Measurements from ENCODE around the gene KCTD20. TPM values are rescaled to one million over a fixed set of nuclear protein-coding genes. Genes with fewer than 3 reads are reported as not detected.
A peak's percentile ranks its signal among the peaks of the same experiment; 100 is the strongest.

The KCTD20 gene
- total RNA-seq, 4 donors from 2014 or later: 32.4 to 55.3 (median 37.2) TPM

- H3K4me1 ChIP-seq: peaks cover 13 to 14% of the 10 kb centered on the region in 2 donors
- no peaks in the 10 kb centered on the region for H3K9me3 ChIP-seq
- no peak for TF ChIP-seq CTCF (IDR thresholded peaks at IDR 0.05)
- no peak for TF ChIP-seq POLR2A (IDR thresholded peaks at IDR 0.05)
- H3K27ac ChIP-seq: no peak overlapping the region
- DNase-seq: no peak
- intact Hi-C loops (cut with DNase I): no loop called here
- no peak overlapping the region for H3K4me3 ChIP-seq (replicated peaks in 1 of 3)
- peaks cover 18 to 24% of the 10 kb centered on the region in 2 donors for H3K36me3 ChIP-seq
- 100% methylated on average over 1 of the region's 1 CpG for WGBS, 2 donors
- no peaks in the 10 kb centered on the region for H3K27me3 ChIP-seq
These were observed 44.9 kb downstream of the KCTD20 start for GRCh38 chr6:36487698-36488097.

GRCh38 chr6:36488221-36488620, 45.4 kb downstream of the KCTD20 start:
- DNase-seq: no peak
- Histone ChIP-seq H3K9me3 (no peaks in the 10 kb centered on the region), H3K27me3 (no peaks in the 10 kb centered on the region), H3K27ac (no peak overlapping the region), H3K4me3 (replicated peaks in 1 of 3) (no peak overlapping the region), H3K4me1 (peaks cover 13 to 14% of the 10 kb centered on the region in 2 donors), H3K36me3 (peaks cover 18 to 24% of the 10 kb centered on the region in 2 donors)
- intact Hi-C loops (cut with DNase I): no loop called here
- no peak for TF ChIP-seq POLR2A (IDR thresholded peaks at IDR 0.05)
- no peak for TF ChIP-seq CTCF (IDR thresholded peaks at IDR 0.05)

DNA sequence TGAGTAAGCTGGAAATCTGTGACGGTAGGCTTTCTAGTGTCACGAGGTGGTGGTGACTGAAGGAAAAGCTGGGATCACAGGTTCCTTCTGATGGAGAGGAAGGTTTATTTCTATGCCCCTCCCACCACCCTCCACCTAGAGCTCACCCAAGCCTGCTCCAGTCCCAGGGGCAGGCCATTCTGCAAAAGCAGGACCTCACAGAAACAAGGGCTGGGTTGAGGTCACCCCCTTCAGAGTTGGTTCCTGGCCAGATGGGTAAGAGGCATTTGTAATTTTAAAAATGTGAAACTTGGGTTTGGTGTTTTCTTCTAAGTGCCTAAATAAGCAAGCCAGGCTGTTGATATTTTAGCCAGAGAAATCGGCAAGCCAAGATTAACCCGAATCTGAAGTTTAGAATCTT, 46.6 kb downstream of the KCTD20 start:
- no peak for TF ChIP-seq POLR2A (IDR thresholded peaks at IDR 0.05)
- TF ChIP-seq CTCF (IDR thresholded peaks at IDR 0.05): no peak
- H3K9me3 ChIP-seq: no peaks in the 10 kb centered on the region
- no peak overlapping the region for H3K4me3 ChIP-seq (replicated peaks in 1 of 3)
- H3K4me1 ChIP-seq: peaks cover 13 to 14% of the 10 kb centered on the region in 2 donors
- peaks cover 18 to 27% of the 10 kb centered on the region in 2 donors for H3K36me3 ChIP-seq
- 57 to 62% methylated on average over 4 of the region's 4 CpGs for WGBS, 2 donors
- peak overlapping the region in 1 of 3 donors; percentile 55 for H3K27ac ChIP-seq
- intact Hi-C loops (cut with DNase I): no loop called here
- H3K27me3 ChIP-seq: no peaks in the 10 kb centered on the region
- peak; percentile 63 to 66 for DNase-seq

DNA sequence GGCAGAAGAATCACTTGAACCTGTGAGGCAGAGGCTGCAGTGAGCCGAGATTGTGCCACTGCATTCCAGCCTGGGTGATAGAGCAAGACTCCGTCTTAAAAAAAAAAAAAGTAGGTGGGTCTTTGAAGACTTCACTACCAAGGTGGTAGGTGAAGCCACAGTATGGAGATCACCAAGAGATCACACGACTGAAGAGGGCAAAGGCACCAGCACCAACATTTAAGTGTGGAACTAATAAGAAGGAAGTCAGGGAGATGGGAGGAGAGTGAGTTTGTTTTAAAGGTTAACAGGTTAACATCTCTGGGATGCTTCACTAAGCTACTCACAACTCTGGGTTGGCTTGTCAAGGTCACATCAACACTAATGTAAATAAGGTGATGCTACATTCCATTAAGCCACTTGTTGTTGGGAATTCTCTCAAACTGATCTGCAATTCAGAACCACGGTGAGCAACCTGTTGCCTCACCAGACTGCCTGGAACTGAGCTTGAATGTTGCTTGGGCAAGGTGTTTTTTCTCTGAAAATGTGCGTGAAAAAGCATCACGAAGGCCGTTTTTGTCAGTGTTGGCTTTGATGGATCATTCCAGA, 48.7 kb downstream of the KCTD20 start:
- H3K27ac ChIP-seq: no peak overlapping the region
- no peaks in the 10 kb centered on the region for H3K9me3 ChIP-seq
- intact Hi-C loops (cut with DNase I): no loop called here
- no peak overlapping the region for H3K4me3 ChIP-seq (replicated peaks in 1 of 3)
- TF ChIP-seq CTCF (IDR thresholded peaks at IDR 0.05) (no peak), POLR2A (IDR thresholded peaks at IDR 0.05) (no peak)
- no peak for DNase-seq
- 81 to 86% methylated on average over 7 of the region's 7 CpGs for WGBS, 2 donors
- peaks cover 13 to 14% of the 10 kb centered on the region in 2 donors for H3K4me1 ChIP-seq
- H3K27me3 ChIP-seq: no peaks in the 10 kb centered on the region
- H3K36me3 ChIP-seq: peaks cover 13 to 32% of the 10 kb centered on the region in 2 donors

DNA sequence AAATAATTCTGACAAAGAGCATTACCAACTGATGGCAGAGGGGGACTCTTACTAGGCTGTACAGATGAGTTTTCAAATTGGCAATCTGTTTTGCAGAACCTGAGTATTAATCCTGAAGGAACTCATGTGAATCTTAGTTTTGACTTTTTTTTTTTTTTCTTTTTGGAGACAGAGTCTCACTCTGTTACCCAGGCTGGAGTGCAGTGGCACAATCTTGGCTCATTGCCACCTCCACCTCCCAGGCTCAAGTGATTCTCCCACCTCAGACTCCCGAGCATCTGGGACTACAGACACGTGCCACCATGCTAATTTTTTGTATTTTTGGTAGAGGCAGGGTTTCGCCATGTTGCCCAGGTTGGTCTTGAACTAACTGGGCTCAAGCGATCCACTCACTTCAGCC, 49.3 kb downstream of the KCTD20 start:
- Histone ChIP-seq H3K4me1 (peaks cover 13 to 14% of the 10 kb centered on the region in 2 donors), H3K4me3 (replicated peaks in 1 of 3) (no peak overlapping the region), H3K9me3 (no peaks in the 10 kb centered on the region), H3K36me3 (peaks cover 9 to 32% of the 10 kb centered on the region in 2 donors), H3K27ac (no peak overlapping the region), H3K27me3 (no peaks in the 10 kb centered on the region)
- intact Hi-C loops (cut with DNase I): no loop called here
- no peak for TF ChIP-seq POLR2A (IDR thresholded peaks at IDR 0.05)
- TF ChIP-seq CTCF (IDR thresholded peaks at IDR 0.05): no peak
- 67 to 72% methylated on average over 4 of the region's 4 CpGs for WGBS, 2 donors
- DNase-seq: peak; percentile 51 to 53

Measured in thyroid gland (tissue), 4 donors.